ENCODE data around the gene DERL3.

The DERL3 gene

GRCh38 chr22:23816156-23816976 lies 22.4 kb downstream of the DERL3 start:
- Histone ChIP-seq H3K4me3 (no peak overlapping the region), H3K27ac (peak overlapping the region in 2 of 21 experiments; percentile 23)

GRCh38 chr22:23815541-23816155 lies 23.2 kb downstream of the DERL3 start:
- H3K4me3 ChIP-seq = no peak overlapping the region
- H3K27ac ChIP-seq = peak overlapping the region in 2 of 21 experiments; percentile 23

DNA sequence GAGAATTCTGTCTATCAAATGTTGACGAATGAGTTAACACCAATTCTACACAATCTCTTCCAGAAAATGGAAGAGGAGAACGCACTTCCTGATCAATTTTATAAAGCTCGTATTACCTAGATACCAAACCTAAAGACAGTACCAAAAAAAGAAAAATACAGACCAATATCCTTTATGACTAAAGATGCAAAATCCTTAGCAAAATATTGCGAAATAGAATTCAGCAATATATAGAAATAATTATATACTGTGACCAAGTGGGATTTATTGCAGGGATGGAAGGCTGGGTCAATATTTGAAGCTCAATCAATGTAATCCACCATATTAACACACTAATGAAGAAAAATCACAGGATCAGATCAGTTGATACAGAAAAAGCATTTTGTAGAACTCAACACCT lies 26.4 kb downstream of the DERL3 start:
- H3K27ac ChIP-seq = no peak overlapping the region
- H3K4me3 ChIP-seq = no peak overlapping the region

- Histone ChIP-seq H3K4me3 (no peak overlapping the region), H3K27ac (no peak overlapping the region)
Observed at GRCh38 chr22:23806837-23807236, 32.0 kb downstream of the DERL3 start.

GRCh38 chr22:23804781-23805291 lies 34.0 kb downstream of the DERL3 start:
- Histone ChIP-seq H3K4me3 (no peak overlapping the region), H3K27ac (peak overlapping the region in 1 of 21 experiments; percentile 50)

- H3K4me3 ChIP-seq = no peak overlapping the region
Observed at GRCh38 chr22:23803001-23803819, 35.6 kb downstream of the DERL3 start.

GRCh38 chr22:23801886-23802377 lies 36.9 kb downstream of the DERL3 start:
- Histone ChIP-seq H3K4me3 (no peak overlapping the region), H3K27ac (peak overlapping the region in 1 of 21 experiments; percentile 49)

More at GRCh38 chr22:23803001-23803819, 35.6 kb downstream of the DERL3 start:
- H3K27ac ChIP-seq = peak overlapping the region in 1 of 21 experiments; percentile 65

DNA sequence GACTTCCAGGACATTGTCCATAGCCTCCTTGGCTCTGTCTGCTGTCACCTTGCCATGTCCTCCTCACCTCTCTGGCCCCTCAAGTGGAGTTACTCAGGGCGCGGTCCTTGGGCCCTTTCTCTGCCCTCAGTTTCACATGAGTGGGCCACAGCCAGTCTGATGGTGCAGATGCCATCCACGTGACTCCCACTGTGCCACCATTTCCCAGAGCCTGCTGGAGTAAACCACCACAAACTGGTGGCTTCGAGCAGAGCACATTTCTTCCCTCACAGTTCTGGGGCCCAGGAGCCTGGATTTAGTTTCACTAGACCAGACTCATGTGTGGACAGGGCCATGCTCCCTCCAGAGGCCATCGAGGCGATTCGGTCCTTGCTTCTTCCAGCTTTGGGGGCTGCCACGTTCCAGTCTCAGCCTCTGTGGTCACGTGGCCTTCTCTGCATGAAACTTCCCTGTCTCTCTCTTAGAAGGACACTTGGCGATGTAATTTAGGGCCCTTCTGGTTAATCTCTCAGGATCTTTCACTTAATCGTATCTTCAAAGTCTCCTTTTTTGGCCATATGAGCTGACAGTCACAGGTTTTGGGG lies 37.5 kb downstream of the DERL3 start:
- no peak overlapping the region for H3K4me3 ChIP-seq
- peak overlapping the region in 1 of 21 experiments; percentile 49 for H3K27ac ChIP-seq

GRCh38 chr22:23800297-23801237 lies 38.2 kb downstream of the DERL3 start:
- Histone ChIP-seq H3K27ac (peak overlapping the region in 1 of 21 experiments; percentile 21), H3K4me3 (no peak overlapping the region)

DNA sequence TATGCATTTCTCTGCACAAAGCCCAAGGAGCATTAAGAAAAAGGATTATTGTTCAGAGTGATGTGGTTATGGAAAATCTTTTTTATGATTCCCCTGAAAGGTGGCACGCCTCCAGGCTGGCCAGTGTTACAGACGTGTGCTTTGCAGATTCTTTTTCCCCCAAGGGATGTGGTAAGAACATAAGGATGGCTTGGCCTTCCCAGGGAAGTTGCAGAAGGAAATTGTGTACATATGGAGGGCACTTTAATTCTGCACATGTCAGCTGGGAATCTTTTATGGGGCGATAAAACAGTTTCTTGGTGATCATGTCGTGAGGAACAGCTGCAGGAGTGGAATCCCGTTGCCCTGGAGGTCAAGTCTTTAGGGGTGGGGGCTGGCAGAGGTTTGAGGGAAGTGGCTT lies 42.3 kb downstream of the DERL3 start:
- H3K4me3 ChIP-seq = no peak overlapping the region
- peak overlapping the region in 1 of 21 experiments; percentile 41 for H3K27ac ChIP-seq

- H3K4me3 ChIP-seq = no peak overlapping the region
- H3K27ac ChIP-seq = no peak overlapping the region
Observed at GRCh38 chr22:23793326-23793725, 45.5 kb downstream of the DERL3 start.

DNA sequence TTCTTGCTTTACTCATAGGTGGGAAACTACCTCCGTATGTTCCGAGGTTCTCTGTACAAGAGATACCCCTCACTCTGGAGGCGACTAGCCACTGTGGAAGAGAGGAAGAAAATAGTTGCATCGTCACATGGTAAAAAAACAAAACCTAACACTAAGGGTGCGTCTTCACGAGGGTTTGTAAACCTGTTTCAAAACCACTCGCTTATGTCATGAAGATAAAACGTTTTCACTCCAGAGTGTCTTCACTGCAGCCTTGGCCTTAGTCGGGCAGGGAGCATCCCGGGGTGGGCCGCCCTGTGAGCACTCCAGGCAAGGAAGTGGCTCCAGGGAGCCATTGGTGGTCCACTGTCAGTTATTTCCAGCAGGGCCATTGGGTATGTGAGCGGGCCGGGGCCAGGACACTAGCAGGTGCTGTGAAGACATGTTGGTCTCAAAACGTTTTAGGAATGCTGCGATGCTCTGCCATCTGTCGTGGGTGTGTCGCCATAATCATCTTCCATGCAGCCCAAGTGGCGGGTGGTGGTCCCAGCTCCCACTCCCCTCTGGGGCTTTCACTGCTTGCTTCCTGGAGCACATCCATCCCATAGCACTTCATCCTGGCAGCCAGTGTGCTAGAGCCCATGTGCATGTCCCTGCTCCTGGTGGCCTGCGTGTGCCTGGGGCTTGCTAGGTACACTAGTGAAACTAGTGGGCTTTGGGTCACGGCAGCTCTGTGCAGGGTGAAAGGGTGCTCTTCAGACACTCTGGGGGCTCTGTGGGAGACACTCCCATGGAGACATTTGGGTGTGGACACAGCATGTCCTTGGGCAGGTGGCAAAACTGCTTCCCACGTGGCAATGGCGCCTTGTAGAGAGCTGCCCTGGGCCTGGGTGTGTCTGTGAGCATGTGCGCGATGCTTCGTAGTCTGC lies 46.8 kb downstream of the DERL3 start:
- H3K4me3 ChIP-seq = no peak overlapping the region
- H3K27ac ChIP-seq = peak overlapping the region in 5 of 21 experiments; percentile 30 to 56 (median 39)

DNA sequence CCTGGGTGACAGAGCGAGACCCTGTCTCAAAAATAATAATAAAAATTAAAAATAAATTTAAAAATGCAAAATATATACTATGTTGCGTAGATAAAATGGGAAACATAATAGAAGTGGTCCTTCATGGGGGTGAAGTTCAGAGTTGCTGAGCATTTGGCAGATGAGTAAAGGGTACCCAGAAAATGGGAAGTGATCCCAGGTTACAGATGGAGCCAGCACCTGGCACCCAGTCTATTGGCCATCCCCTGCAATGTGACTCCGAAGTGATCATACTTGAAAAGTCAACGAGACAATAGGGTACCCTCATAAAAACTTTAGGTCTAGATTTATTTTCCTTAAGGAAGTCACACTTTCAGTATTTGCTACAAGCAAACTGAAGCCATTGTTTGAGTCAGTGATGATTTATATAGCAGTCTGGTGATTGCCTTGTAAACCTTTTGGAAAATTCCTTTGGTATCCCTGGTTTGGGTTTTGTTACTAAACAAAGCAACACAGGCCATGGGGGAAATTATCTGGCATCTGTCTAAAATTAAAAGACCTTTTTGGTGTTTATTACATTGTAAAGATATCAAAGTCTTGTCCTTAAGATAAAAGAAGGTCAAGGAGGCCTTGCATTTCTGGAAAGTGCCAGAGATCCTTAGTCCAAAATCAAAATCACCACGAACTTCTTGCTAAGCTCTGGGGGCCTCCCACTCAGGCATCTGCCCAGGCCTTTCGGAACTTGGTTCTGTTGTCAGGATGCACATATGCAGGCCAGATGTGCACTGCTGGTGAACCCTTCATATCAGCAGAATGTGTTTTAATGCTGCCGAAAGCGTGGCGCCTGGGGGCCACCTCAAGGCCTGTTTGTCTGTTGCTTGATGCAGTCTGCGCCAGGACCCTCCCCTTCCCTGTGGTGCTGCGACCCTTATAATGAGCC lies 47.7 kb downstream of the DERL3 start:
- Histone ChIP-seq H3K27ac (peak overlapping the region in 9 of 21 experiments; percentile 6 to 67 (median 36)), H3K4me3 (no peak overlapping the region)

- H3K27ac ChIP-seq = peak overlapping the region in 8 of 21 experiments; percentile 2 to 67 (median 20)
- H3K4me3 ChIP-seq = no peak overlapping the region
Observed at GRCh38 chr22:23789638-23790037, 49.2 kb downstream of the DERL3 start.

DNA sequence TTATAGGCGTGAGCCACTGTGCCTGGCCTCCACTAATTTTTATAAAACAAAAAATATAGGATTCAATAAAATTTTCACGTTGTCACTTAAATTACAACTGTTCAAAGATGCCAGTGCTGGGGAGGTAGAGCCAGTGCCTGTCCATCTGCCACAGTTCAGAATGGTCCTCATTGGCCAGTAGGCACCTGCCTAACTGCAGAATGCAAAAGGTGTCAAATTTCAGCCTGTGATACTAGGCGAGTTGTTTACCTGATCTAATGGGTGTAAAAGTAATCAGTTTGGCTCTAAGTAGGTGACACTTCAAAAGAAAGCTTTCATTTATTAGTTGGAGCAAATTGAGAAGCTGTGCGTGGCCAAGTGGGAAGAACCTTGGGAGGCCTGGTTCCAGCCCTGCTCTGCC lies 49.7 kb downstream of the DERL3 start:
- no peak overlapping the region for H3K4me3 ChIP-seq
- peak overlapping the region in 3 of 21 experiments; percentile 2 to 10 (median 9) for H3K27ac ChIP-seq

DNA sequence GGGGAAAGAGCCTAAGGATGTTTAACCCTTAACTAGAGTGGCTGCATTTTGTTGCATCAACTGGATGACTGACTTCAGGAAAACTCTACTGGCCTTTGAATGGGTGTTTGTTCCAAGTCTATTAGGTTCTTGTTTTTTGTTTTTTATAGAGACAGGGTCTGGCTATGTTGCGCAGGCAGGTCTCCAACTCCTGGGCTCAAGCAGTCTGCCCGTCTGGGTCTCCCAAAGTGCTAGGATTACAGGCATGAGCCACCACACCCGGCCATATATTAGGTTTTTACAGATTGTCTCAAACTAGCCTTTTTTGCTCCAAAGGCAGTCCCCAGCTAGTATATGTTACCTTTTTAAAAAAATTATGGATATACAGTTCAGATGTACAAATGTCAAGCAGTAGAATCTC lies 50.9 kb downstream of the DERL3 start:
- peak overlapping the region; percentile 58 to 90 (median 82) for H3K4me3 ChIP-seq
- peak overlapping the region in 16 of 21 experiments; percentile 97 to 100 (median 100) for H3K27ac ChIP-seq

Data from skin epidermis (tissue), 12 donors.